ENCODE data around the gene TMEM72. TPM values are rescaled to one million over a fixed set of nuclear protein-coding genes. Genes with fewer than 3 reads are reported as not detected.
A peak's percentile ranks its signal among the peaks of the same experiment; 100 is the strongest.

Gene TMEM72
- total RNA-seq, 4 donors from 2014 or later = not detected

DNA sequence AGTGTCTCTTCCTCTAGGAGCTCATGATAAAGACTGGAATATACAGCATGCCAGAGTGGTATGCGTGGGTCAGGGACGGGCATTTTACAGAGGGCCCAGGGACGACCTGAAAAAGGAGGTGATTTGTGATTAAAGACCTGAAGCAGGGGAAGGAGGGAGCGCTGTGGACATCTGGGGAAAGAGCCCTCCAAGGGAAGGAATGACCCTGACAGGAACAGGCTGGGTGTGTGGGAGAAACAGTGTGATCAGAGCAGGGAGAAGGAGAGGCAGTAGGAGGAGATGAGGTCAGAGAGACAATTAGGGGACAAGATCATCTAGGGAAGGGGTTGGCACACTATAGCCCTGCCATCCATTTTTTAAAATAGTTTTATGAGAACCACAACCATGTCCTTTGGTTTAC is 45.1 kb downstream of the TMEM72 start:
- Histone ChIP-seq H3K36me3 (no peaks in the 10 kb centered on the region), H3K4me1 (peaks cover 16 to 20% of the 10 kb centered on the region in 2 donors), H3K27me3 (no peaks in the 10 kb centered on the region), H3K27ac (no peak overlapping the region), H3K4me3 (replicated peaks in 1 of 3) (no peak overlapping the region), H3K9me3 (no peaks in the 10 kb centered on the region)
- DNase-seq = no peak
- TF ChIP-seq, protein P1, sequence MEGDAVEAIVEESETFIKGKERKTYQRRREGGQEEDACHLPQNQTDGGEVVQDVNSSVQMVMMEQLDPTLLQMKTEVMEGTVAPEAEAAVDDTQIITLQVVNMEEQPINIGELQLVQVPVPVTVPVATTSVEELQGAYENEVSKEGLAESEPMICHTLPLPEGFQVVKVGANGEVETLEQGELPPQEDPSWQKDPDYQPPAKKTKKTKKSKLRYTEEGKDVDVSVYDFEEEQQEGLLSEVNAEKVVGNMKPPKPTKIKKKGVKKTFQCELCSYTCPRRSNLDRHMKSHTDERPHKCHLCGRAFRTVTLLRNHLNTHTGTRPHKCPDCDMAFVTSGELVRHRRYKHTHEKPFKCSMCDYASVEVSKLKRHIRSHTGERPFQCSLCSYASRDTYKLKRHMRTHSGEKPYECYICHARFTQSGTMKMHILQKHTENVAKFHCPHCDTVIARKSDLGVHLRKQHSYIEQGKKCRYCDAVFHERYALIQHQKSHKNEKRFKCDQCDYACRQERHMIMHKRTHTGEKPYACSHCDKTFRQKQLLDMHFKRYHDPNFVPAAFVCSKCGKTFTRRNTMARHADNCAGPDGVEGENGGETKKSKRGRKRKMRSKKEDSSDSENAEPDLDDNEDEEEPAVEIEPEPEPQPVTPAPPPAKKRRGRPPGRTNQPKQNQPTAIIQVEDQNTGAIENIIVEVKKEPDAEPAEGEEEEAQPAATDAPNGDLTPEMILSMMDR (IDR thresholded peaks at IDR 0.05) = no peak
- 90 to 95% methylated on average over 4 of the region's 4 CpGs for WGBS, 2 donors
- intact Hi-C loops (cut with DNase I) = no loop called here

DNA sequence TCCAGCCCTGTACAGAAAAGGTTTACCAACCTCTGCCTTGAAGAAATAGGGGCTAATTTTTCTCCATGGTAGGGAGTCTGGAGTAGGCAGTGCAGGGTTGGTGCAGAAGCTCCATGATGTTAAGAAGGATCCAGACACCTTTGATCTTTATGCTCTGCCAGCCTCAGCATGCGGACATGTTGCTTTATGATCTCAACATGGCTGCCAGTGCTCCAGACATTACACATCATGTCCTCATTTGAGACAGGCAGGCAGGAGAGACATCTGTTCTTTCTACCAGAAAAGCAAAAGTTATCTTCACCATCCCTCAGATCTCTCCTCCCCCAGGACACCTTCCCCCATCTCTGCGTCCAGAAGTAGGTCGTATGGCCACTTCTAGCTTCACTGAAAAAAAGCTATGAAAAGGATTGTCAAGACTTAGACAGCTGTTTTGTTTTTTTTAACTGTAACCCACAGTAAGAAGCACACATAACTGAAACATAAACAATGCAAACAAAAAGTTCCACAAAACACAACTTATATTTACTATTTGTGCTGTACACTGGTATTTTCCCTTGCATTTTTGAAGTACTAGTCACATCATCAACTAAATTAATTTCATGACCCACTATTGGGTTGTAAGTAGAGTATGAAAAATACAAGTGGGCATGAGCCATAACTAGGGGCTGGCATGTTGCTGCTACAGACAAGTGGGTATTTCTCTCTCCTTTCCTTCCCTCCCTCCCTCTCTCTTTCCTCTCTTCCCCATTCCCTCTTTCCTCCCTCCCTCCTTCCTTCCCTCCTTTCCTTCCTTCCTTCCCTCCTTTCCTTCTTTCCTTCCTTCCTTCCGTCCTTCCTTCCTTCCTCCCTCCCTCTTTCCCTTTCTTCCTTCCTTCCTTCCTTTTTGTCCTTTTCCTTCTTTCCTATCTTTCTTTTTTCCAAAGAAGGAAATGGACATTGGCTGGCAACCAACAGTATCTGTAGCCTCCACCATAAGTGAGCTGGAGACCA is 45.9 kb downstream of the TMEM72 start:
- H3K27ac ChIP-seq = no peak overlapping the region
- DNase-seq = no peak
- WGBS, 2 donors = 92 to 97% methylated on average over 4 of the region's 4 CpGs
- H3K9me3 ChIP-seq = no peaks in the 10 kb centered on the region
- TF ChIP-seq POLR2A (IDR thresholded peaks at IDR 0.05) = no peak
- TF ChIP-seq, protein P1 (IDR thresholded peaks at IDR 0.05) = no peak
- intact Hi-C loops (cut with DNase I) = no loop called here
- peaks cover 23 to 28% of the 10 kb centered on the region in 2 donors for H3K4me1 ChIP-seq
- no peaks in the 10 kb centered on the region for H3K36me3 ChIP-seq
- H3K4me3 ChIP-seq (replicated peaks in 1 of 3) = no peak overlapping the region
- H3K27me3 ChIP-seq = no peaks in the 10 kb centered on the region

DNA sequence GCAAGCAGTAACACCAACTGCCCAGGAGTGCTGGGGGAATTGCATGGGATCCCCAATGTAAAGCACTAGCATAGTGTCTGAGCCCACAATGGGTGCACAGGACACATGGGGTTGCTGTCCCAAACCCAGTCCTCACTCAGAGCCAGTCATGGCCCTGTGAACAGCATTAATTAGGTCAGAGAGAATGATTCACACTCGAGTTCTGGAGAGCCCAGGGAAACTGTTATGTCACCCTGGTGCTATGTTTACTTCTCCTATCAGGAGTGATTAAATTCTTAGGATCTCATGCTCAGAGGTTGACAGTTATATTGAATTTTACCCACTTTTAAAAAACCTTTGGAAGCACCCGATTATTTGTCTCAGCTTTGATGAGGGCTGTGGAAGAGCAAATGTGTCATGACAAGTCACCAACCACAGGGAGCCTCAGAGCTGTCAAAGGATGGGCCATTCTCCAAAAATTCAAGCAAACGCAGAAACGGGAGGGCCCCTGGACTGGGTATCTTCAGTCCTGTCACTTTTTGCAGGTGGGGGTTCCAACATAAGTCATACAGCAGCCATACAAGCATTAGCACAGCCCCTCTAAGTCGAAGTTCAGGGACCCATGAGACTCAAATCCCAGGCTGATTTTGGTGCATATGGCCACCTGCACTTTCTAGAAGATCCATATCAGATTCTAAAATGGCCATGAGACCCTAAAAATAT is 47.2 kb downstream of the TMEM72 start:
- H3K9me3 ChIP-seq = no peaks in the 10 kb centered on the region
- H3K4me1 ChIP-seq = peaks cover 37 to 41% of the 10 kb centered on the region in 2 donors
- H3K36me3 ChIP-seq = no peaks in the 10 kb centered on the region
- TF ChIP-seq, protein P1 (IDR thresholded peaks at IDR 0.05) = no peak
- TF ChIP-seq POLR2A (IDR thresholded peaks at IDR 0.05) = no peak
- H3K27ac ChIP-seq = peak overlapping the region; percentile 89 to 96 (median 89)
- no peaks in the 10 kb centered on the region for H3K27me3 ChIP-seq
- intact Hi-C loops (cut with DNase I) = no loop called here
- no peak for DNase-seq
- H3K4me3 ChIP-seq (replicated peaks in 1 of 3) = peak overlapping the region; percentile 21 to 90 (median 46)
- WGBS, 2 donors = 35 to 43% methylated on average over 5 of the region's 5 CpGs

DNA sequence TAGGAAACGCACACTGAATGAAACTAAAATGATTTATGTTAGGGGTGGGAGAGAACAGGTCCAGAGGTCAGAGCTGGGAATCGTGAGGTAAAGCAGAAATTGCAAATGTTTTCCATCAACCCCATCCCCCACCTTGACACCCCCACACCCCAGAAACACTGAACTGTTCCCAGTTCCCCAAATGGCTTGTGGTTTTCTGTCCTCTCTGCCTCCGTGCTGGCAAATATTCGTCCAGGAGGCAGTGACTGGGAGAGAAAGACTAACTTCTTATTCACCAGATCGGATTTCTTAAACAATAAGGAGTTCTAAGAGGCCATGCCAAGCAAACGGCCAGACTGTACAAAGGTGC is 47.7 kb downstream of the TMEM72 start:
- intact Hi-C loops (cut with DNase I) = no loop called here
- no peak for DNase-seq
- Histone ChIP-seq H3K4me3 (replicated peaks in 1 of 3) (peak overlapping the region; percentile 21 to 90 (median 46)), H3K36me3 (no peaks in the 10 kb centered on the region), H3K9me3 (no peaks in the 10 kb centered on the region), H3K27me3 (no peaks in the 10 kb centered on the region), H3K4me1 (peaks cover 42 to 46% of the 10 kb centered on the region in 2 donors), H3K27ac (peak overlapping the region; percentile 89 to 96 (median 89))
- TF ChIP-seq, protein P1 (IDR thresholded peaks at IDR 0.05) = no peak
- TF ChIP-seq POLR2A (IDR thresholded peaks at IDR 0.05) = no peak
- WGBS, 2 donors = 6 to 10% methylated on average over 6 of the region's 6 CpGs

All from thyroid gland (tissue), 4 donors.